Keratinocyte (primary cell): Measurements from ENCODE around the gene RASL12. TPM values are rescaled to one million over a fixed set of nuclear protein-coding genes. Genes with fewer than 3 reads are reported as not detected.

Source experiments
- DNase-seq: peaks from one replicate; pipeline ENCODE4 v3.0.0-alpha.2; 2011; ENCODE audit warnings: low read depth, missing footprints, low spot score
- FAIRE-seq: peaks from 2 replicates; lab custom pipeline; 2011; peaks lifted over from hg19 to GRCh38; lab: Jason Lieb, UNC
- H2AFZ ChIP-seq: 2 replicates; pipeline ENCODE4 v1.6.0; 2012; ENCODE audit warnings: low read length, control low read depth, inconsistent platforms; ENCODE audit not compliant: control insufficient read depth
- H3K27ac ChIP-seq: 2 replicates; pipeline ENCODE4 v1.5.1; 2011; ENCODE audit warnings: low read length; ENCODE audit not compliant: control insufficient read depth, insufficient read depth
- H3K27me3 ChIP-seq: 3 replicates; pipeline ENCODE4 v1.6.0; 2011; ENCODE audit warnings: low read length; ENCODE audit not compliant: control insufficient read depth, insufficient read depth; ENCODE audit errors: extremely low read depth
- H3K36me3 ChIP-seq, 2 experiments: 2 replicates in 1 of 2; 3 replicates in 1 of 2; pipeline ENCODE4 v1.5.1; 2011; ENCODE audit warnings: low read length in 2 of 2, mild to moderate bottlenecking in 1 of 2; ENCODE audit not compliant: control insufficient read depth in 2 of 2, insufficient read depth in 2 of 2; ENCODE audit errors: extremely low read depth in 1 of 2
- H3K4me1 ChIP-seq: 3 replicates; pipeline ENCODE4 v1.5.1; 2011; ENCODE audit warnings: low read length; ENCODE audit not compliant: control insufficient read depth, insufficient read depth; ENCODE audit errors: extremely low read depth
- H3K4me2 ChIP-seq: 3 replicates; pipeline ENCODE4 v1.6.0; 2011; ENCODE audit warnings: low read depth, low read length; ENCODE audit not compliant: control insufficient read depth, insufficient read depth; ENCODE audit errors: extremely low read depth
- H3K4me3 ChIP-seq, 3 experiments: fragments of 200-600 bp in 1 of 3; sonication (generic) in 1 of 3; 2 replicates in 2 of 3; 3 replicates in 1 of 3; pipeline ENCODE4 v1.5.1; 2011 to 2016; ENCODE audit warnings: low read length in 3 of 3, mild to moderate bottlenecking in 3 of 3, control low read depth in 2 of 3, inconsistent platforms in 1 of 3, low read depth in 1 of 3, mixed read lengths in 1 of 3, mixed run types in 1 of 3, moderate library complexity in 1 of 3; ENCODE audit not compliant: control insufficient read depth in 2 of 3, insufficient read depth in 2 of 3; ENCODE audit errors: extremely low read depth in 1 of 3
- H3K79me2 ChIP-seq: 2 replicates; pipeline ENCODE4 v1.6.0; 2012; ENCODE audit warnings: low read length; ENCODE audit not compliant: control insufficient read depth, insufficient read depth
- H3K9ac ChIP-seq: 3 replicates; pipeline ENCODE4 v1.6.0; 2011; ENCODE audit warnings: low read length; ENCODE audit not compliant: control insufficient read depth, insufficient read depth; ENCODE audit errors: extremely low read depth
- H3K9me1 ChIP-seq: 3 replicates; pipeline ENCODE4 v1.6.0; 2011; ENCODE audit warnings: low read length; ENCODE audit not compliant: control insufficient read depth, insufficient read depth; ENCODE audit errors: extremely low read depth
- H3K9me3 ChIP-seq: 2 replicates; pipeline ENCODE4 v1.5.1; 2012; ENCODE audit warnings: low read depth, low read length; ENCODE audit not compliant: control insufficient read depth
- H4K20me1 ChIP-seq: 3 replicates; pipeline ENCODE4 v1.6.0; 2011; ENCODE audit warnings: low read length; ENCODE audit not compliant: control insufficient read depth, insufficient read depth; ENCODE audit errors: extremely low read depth
- EZH2 ChIP-seq: IDR thresholded peaks from one replicate; pipeline ENCODE4 v1.6.1; 2012; ENCODE audit warnings: inconsistent platforms, mild to moderate bottlenecking, low read length, moderate library complexity
- dilution Hi-C: fragments of 300-500 bp; cut with MboI; formaldehyde crosslinking; loops from one replicate; pipeline ENCODE4 v1.7.0; 2020; ENCODE audit warnings: low sequenced_read_pairs; ENCODE audit not compliant: extremely low pct_ligation_motif_present
- polyA plus RNA-seq, 5 experiments: library from polyadenylated mRNA; depleted of rRNA in 3 of 5; stranded (reverse) in 3 of 5; stranded (forward) in 1 of 5; unstranded in 1 of 5; fragments of >200 nt; gene quantifications; 1 replicate in 1 of 5; 2 replicates in 3 of 5; 3 replicates in 1 of 5; pipeline versions ENCODE4 v1.2.1 to v1.2.3, GENCODE V29; 2011 to 2012; ENCODE audit warnings: missing spikeins in 2 of 5, low read depth in 1 of 5, low replicate concordance in 1 of 5
- TF ChIP-seq, protein P1 (sequence below), 3 experiments: IDR thresholded peaks in 1 of 3; conservative IDR thresholded peaks in 1 of 3; optimal IDR thresholded peaks in 1 of 3; 2 replicates in 2 of 3; 3 replicates in 1 of 3; pipeline versions ENCODE3 to v1.5.1; 2011; ENCODE audit warnings: low read length in 3 of 3, mild to moderate bottlenecking in 3 of 3, moderate library complexity in 2 of 3, control low read depth in 1 of 3, inconsistent platforms in 1 of 3; ENCODE audit not compliant: insufficient read depth in 2 of 3; ENCODE audit errors: extremely low read depth in 1 of 3

RASL12 gene
- polyA plus RNA-seq, 1 donor (not counting 4 experiments of a cell fraction or from before 2014, with no cell fraction given) = not detected

DNA sequence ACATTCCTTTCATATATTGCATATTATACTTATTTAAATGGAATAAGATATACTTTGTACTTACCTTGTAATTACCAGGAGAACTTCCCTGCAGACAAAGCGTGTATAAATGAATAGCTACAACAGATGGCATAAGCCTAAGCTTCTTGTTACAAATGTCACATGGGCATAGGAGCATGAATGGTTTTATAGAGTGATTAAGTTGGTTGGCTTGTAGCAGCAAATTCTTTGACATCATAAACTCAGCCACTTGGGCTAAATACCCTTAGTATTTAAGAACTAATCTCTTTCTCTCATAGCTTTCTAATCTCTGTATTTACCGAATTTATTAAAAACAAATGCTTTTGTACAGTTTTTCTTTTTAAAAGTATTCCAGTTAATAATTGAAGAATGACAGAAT lies 47.3 kb upstream of the RASL12 start, which contains the start of gene UBAP1L:
Gene UBAP1L, minus strand, starts transcription at position 115 of the 400 bp plus-strand sequence. CDS start 8,985 bp downstream, outside the sequence.
- Histone ChIP-seq H3K4me2 (no peak within 1 kb of the TSS), H3K27ac (no peak within 1 kb of the TSS), H4K20me1 (no peaks in the 10 kb centered on the region), H2AFZ (no peak within 1 kb of the TSS), H3K4me3 (no peak within 1 kb of the TSS), H3K27me3 (no peaks in the 10 kb centered on the region), H3K36me3 (peaks cover 19 to 27% of the 10 kb centered on the region in 2 experiments), H3K9ac (no peak within 1 kb of the TSS), H3K4me1 (no peaks in the 10 kb centered on the region), H3K79me2 (no peaks in the 10 kb centered on the region), H3K9me3 (no peaks in the 10 kb centered on the region), H3K9me1 (no peaks in the 10 kb centered on the region)
- DNase-seq (no peak), FAIRE-seq (no peak)
- dilution Hi-C loops = no loop called here
- no peak for TF ChIP-seq EZH2
- TF ChIP-seq, protein P1, sequence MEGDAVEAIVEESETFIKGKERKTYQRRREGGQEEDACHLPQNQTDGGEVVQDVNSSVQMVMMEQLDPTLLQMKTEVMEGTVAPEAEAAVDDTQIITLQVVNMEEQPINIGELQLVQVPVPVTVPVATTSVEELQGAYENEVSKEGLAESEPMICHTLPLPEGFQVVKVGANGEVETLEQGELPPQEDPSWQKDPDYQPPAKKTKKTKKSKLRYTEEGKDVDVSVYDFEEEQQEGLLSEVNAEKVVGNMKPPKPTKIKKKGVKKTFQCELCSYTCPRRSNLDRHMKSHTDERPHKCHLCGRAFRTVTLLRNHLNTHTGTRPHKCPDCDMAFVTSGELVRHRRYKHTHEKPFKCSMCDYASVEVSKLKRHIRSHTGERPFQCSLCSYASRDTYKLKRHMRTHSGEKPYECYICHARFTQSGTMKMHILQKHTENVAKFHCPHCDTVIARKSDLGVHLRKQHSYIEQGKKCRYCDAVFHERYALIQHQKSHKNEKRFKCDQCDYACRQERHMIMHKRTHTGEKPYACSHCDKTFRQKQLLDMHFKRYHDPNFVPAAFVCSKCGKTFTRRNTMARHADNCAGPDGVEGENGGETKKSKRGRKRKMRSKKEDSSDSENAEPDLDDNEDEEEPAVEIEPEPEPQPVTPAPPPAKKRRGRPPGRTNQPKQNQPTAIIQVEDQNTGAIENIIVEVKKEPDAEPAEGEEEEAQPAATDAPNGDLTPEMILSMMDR (optimal IDR thresholded peaks at IDR 0.05 in 1 of 3, IDR thresholded peaks at IDR 0.05 in 1 of 3, conservative IDR thresholded peaks at IDR 0.05 in 1 of 3; ENCODE audit: extremely low read depth in 1 of 3, insufficient read depth in 2 of 3, low read length in 3 of 3) = no peak

- DNase-seq = no peak
- H3K9me1 ChIP-seq = no peaks in the 10 kb centered on the region
- no peak overlapping the region for H2AFZ ChIP-seq
- dilution Hi-C loops = no loop called here
- H3K27me3 ChIP-seq = no peaks in the 10 kb centered on the region
- no peak overlapping the region for H3K4me3 ChIP-seq
- no peaks in the 10 kb centered on the region for H3K4me1 ChIP-seq
- no peaks in the 10 kb centered on the region for H3K9me3 ChIP-seq
- no peak overlapping the region for H3K4me2 ChIP-seq
- TF ChIP-seq EZH2 = no peak
- TF ChIP-seq, protein P1 (optimal IDR thresholded peaks at IDR 0.05 in 1 of 3, IDR thresholded peaks at IDR 0.05 in 1 of 3, conservative IDR thresholded peaks at IDR 0.05 in 1 of 3; ENCODE audit: extremely low read depth in 1 of 3, insufficient read depth in 2 of 3, low read length in 3 of 3) = no peak
- no peaks in the 10 kb centered on the region for H3K79me2 ChIP-seq
- no peak overlapping the region for H3K9ac ChIP-seq
- H4K20me1 ChIP-seq = no peaks in the 10 kb centered on the region
- FAIRE-seq = no peak
- H3K36me3 ChIP-seq = peaks cover 12 to 13% of the 10 kb centered on the region in 2 experiments
- no peak overlapping the region for H3K27ac ChIP-seq
Observed at GRCh38 chr15:65110676-65111292, 43.0 kb upstream of the RASL12 start.
